ENCODE results near the gene CLDN4.
"Not testable (repeated sequence)": the region's sequence is repeated elsewhere in the genome, so short reads cannot be mapped to it uniquely, and the experiment has no call there.

The CLDN4 gene

GRCh38 chr7:73830681-73831583, at the start of gene CLDN4:
Gene CLDN4, plus strand, starts transcription at chr7:73830996. Its CDS starts 206 bp downstream, at chr7:73831202.
- no peak for DNase-seq

- no peak for DNase-seq
Observed at GRCh38 chr7:73786588-73786987, 44.2 kb upstream of the CLDN4 start.

GRCh38 chr7:73787786-73788048, 43.1 kb upstream of the CLDN4 start:
- DNase-seq, result not testable (repeated sequence)

- no peak for DNase-seq
Observed at GRCh38 chr7:73789051-73789450, 41.7 kb upstream of the CLDN4 start.

- DNase-seq, result not testable (repeated sequence)
Observed at GRCh38 chr7:73791170-73791690, 39.6 kb upstream of the CLDN4 start.

- not testable (repeated sequence) for DNase-seq
Observed at GRCh38 chr7:73795188-73795587, 35.6 kb upstream of the CLDN4 start.

- not testable (repeated sequence) for DNase-seq
Observed at GRCh38 chr7:73796656-73797055, 34.1 kb upstream of the CLDN4 start.

GRCh38 chr7:73797176-73797575, 33.6 kb upstream of the CLDN4 start:
- DNase-seq, result not testable (repeated sequence)

- no peak for DNase-seq
Observed at GRCh38 chr7:73799282-73800141, 31.3 kb upstream of the CLDN4 start.

- DNase-seq, result no peak
Observed at GRCh38 chr7:73801577-73801976, 29.2 kb upstream of the CLDN4 start.

GRCh38 chr7:73802459-73802858, 28.3 kb upstream of the CLDN4 start:
- DNase-seq, result no peak

GRCh38 chr7:73809467-73809951, 21.3 kb upstream of the CLDN4 start:
- DNase-seq, result no peak

- DNase-seq, result no peak
Observed at GRCh38 chr7:73810998-73811360, 19.8 kb upstream of the CLDN4 start.

- peak in 6 of 56 donors; percentile 5 to 29 (median 22) for DNase-seq
Observed at GRCh38 chr7:73811760-73812168, 19.0 kb upstream of the CLDN4 start.

- no peak for DNase-seq
Observed at GRCh38 chr7:73812996-73813395, 17.8 kb upstream of the CLDN4 start.

GRCh38 chr7:73815436-73815835, 15.4 kb upstream of the CLDN4 start:
- DNase-seq, result no peak

- no peak for DNase-seq
Observed at GRCh38 chr7:73817121-73817520, 13.7 kb upstream of the CLDN4 start.

- no peak for DNase-seq
Observed at GRCh38 chr7:73820013-73820412, 10.8 kb upstream of the CLDN4 start.

GRCh38 chr7:73821597-73822285, 9.1 kb upstream of the CLDN4 start:
- not testable (repeated sequence) for DNase-seq

GRCh38 chr7:73822319-73823173, 8.2 kb upstream of the CLDN4 start:
- DNase-seq, result no peak
